Liver (tissue), 3 donors: Measurements from ENCODE around the gene DDR2.

Experiments
- RAD21 ChIP-seq, 2 donors: IDR thresholded peaks; 2 replicates each; pipeline ENCODE4 v1.6.1; 2016; ENCODE audit warnings: antibody characterized with exemption in 2 of 2, mild to moderate bottlenecking in 2 of 2
- SP1 ChIP-seq: IDR thresholded peaks from 2 replicates; pipeline ENCODE4 v1.6.1; 2018; ENCODE audit warnings: antibody characterized with exemption, mild to moderate bottlenecking
- TF ChIP-seq, protein P1 (sequence below): fragments of 150-350 bp; IDR thresholded peaks from 2 replicates; pipeline ENCODE4 v1.5.1; 2017; ENCODE audit warnings: improper control_type of control experiment, low read depth, low read length; ENCODE audit not compliant: missing input control
- TF ChIP-seq, protein P2 (sequence below): IDR thresholded peaks from 2 replicates; pipeline ENCODE4 v1.6.1; 2016; ENCODE audit warnings: antibody characterized with exemption
- TF ChIP-seq, protein P3 (sequence below): IDR thresholded peaks from 2 replicates; pipeline ENCODE4 v1.6.1; 2016; ENCODE audit warnings: antibody characterized with exemption, mild to moderate bottlenecking
- donor health status: healthy.
- donor health status: healthy.

DNA sequence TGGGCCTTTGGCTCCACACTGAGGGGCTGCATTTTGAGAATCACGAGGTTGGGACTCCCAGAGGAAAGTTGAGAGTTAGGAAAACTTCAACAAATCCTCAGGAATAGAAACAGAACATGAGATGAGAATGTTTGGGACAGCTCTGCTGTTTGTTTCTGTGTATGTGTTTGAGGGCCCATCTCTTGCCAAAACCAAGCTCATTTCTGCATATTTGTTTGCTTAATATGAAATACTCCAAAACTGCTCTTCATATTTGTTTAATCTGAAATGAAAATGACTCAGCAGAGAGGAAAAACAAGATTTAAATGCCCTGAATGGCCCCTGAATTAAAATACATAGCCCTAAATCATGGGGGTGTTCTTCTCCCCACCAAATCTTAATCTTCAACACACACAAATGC lies 78.1 kb downstream of the DDR2 start:
- TF ChIP-seq, protein P1, sequence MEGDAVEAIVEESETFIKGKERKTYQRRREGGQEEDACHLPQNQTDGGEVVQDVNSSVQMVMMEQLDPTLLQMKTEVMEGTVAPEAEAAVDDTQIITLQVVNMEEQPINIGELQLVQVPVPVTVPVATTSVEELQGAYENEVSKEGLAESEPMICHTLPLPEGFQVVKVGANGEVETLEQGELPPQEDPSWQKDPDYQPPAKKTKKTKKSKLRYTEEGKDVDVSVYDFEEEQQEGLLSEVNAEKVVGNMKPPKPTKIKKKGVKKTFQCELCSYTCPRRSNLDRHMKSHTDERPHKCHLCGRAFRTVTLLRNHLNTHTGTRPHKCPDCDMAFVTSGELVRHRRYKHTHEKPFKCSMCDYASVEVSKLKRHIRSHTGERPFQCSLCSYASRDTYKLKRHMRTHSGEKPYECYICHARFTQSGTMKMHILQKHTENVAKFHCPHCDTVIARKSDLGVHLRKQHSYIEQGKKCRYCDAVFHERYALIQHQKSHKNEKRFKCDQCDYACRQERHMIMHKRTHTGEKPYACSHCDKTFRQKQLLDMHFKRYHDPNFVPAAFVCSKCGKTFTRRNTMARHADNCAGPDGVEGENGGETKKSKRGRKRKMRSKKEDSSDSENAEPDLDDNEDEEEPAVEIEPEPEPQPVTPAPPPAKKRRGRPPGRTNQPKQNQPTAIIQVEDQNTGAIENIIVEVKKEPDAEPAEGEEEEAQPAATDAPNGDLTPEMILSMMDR = no peak
- TF ChIP-seq RAD21 (IDR thresholded peaks at IDR 0.05) (no peak), SP1 (no peak)
- TF ChIP-seq, protein P2, sequence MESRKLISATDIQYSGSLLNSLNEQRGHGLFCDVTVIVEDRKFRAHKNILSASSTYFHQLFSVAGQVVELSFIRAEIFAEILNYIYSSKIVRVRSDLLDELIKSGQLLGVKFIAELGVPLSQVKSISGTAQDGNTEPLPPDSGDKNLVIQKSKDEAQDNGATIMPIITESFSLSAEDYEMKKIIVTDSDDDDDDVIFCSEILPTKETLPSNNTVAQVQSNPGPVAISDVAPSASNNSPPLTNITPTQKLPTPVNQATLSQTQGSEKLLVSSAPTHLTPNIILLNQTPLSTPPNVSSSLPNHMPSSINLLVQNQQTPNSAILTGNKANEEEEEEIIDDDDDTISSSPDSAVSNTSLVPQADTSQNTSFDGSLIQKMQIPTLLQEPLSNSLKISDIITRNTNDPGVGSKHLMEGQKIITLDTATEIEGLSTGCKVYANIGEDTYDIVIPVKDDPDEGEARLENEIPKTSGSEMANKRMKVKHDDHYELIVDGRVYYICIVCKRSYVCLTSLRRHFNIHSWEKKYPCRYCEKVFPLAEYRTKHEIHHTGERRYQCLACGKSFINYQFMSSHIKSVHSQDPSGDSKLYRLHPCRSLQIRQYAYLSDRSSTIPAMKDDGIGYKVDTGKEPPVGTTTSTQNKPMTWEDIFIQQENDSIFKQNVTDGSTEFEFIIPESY = no peak
- TF ChIP-seq, protein P3, sequence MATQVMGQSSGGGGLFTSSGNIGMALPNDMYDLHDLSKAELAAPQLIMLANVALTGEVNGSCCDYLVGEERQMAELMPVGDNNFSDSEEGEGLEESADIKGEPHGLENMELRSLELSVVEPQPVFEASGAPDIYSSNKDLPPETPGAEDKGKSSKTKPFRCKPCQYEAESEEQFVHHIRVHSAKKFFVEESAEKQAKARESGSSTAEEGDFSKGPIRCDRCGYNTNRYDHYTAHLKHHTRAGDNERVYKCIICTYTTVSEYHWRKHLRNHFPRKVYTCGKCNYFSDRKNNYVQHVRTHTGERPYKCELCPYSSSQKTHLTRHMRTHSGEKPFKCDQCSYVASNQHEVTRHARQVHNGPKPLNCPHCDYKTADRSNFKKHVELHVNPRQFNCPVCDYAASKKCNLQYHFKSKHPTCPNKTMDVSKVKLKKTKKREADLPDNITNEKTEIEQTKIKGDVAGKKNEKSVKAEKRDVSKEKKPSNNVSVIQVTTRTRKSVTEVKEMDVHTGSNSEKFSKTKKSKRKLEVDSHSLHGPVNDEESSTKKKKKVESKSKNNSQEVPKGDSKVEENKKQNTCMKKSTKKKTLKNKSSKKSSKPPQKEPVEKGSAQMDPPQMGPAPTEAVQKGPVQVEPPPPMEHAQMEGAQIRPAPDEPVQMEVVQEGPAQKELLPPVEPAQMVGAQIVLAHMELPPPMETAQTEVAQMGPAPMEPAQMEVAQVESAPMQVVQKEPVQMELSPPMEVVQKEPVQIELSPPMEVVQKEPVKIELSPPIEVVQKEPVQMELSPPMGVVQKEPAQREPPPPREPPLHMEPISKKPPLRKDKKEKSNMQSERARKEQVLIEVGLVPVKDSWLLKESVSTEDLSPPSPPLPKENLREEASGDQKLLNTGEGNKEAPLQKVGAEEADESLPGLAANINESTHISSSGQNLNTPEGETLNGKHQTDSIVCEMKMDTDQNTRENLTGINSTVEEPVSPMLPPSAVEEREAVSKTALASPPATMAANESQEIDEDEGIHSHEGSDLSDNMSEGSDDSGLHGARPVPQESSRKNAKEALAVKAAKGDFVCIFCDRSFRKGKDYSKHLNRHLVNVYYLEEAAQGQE = no peak
